Naive thymus-derived CD4-positive, alpha-beta T cell (primary cell): ENCODE measurements around the gene ZNF778. TPM values are rescaled to one million over a fixed set of nuclear protein-coding genes. Genes with fewer than 3 reads are reported as not detected.
A peak's percentile ranks its signal among the peaks of the same experiment; 100 is the strongest.

Experiments
- ATAC-seq: fragments of 150-1000 bp; cut with Tn5 transposase; 2 replicates; pipeline ENCODE4 v1.10.0; 2021; ENCODE audit warnings: mild to moderate bottlenecking, moderate library complexity
- CTCF ChIA-PET: fragments of 350-600 bp; sonication (Branson Sonifier 250); formaldehyde crosslinking; loops from one replicate; lab custom pipeline; 2021; ENCODE audit warnings: antibody characterized with exemption; lab: Charles Lee
- POLR2A ChIA-PET: fragments of 350-600 bp; sonication (Branson Sonifier 250); formaldehyde crosslinking; loops from one replicate; lab custom pipeline; 2021; ENCODE audit warnings: antibody characterized with exemption, inconsistent platforms; lab: Charles Lee
- DNase-seq, 9 donors: peaks; one replicate each; pipeline versions ENCODE4 v3.0.0 to v3.0.0-alpha.2; 2020 to 2022; ENCODE audit warnings: mixed read lengths in 1 of 9
- H3K27ac ChIP-seq: one replicate; pipeline ENCODE4 v1.7.0; 2013; ENCODE audit warnings: mild to moderate bottlenecking, low read depth, low read length, moderate library complexity
- H3K27me3 ChIP-seq, 2 donors: one replicate each; pipeline ENCODE4 v1.7.0; 2013; ENCODE audit warnings: low read length in 2 of 2, mild to moderate bottlenecking in 2 of 2, moderate library complexity in 2 of 2; ENCODE audit not compliant: control insufficient read depth in 2 of 2, insufficient read depth in 2 of 2
- H3K36me3 ChIP-seq, 3 experiments: 1 replicate in 2 of 3; 2 replicates in 1 of 3; pipeline ENCODE4 v1.7.0; 2013; ENCODE audit warnings: low read length in 3 of 3, mild to moderate bottlenecking in 3 of 3, moderate library complexity in 1 of 3; ENCODE audit not compliant: insufficient read depth in 3 of 3, control insufficient read depth in 2 of 3
- H3K4me1 ChIP-seq, 2 donors: one replicate each; pipeline ENCODE4 v1.7.0; 2013; ENCODE audit warnings: low read length in 2 of 2, mild to moderate bottlenecking in 2 of 2, moderate library complexity in 1 of 2; ENCODE audit not compliant: control insufficient read depth in 2 of 2, insufficient read depth in 2 of 2
- H3K4me3 ChIP-seq: 2 replicates; pipeline ENCODE4 v1.7.0; 2013; ENCODE audit warnings: mild to moderate bottlenecking, low read length
- H3K9me3 ChIP-seq, 3 experiments: 1 replicate in 2 of 3; 2 replicates in 1 of 3; pipeline ENCODE4 v1.7.0; 2013; ENCODE audit warnings: low read length in 3 of 3; ENCODE audit not compliant: control insufficient read depth in 2 of 3
- H3K27ac Mint-ChIP-seq, 9 donors: one replicate each; pipeline ENCODE4 v1.8.0; 2020 to 2022; ENCODE audit warnings: mixed read lengths in 9 of 9, mild to moderate bottlenecking in 8 of 9, moderate library complexity in 5 of 9, inconsistent platforms in 2 of 9
- H3K27me3 Mint-ChIP-seq, 5 donors: one replicate each; pipeline ENCODE4 v1.8.0; 2021 to 2022; ENCODE audit warnings: mixed read lengths in 5 of 5, mild to moderate bottlenecking in 1 of 5
- H3K36me3 Mint-ChIP-seq, 5 donors: one replicate each; pipeline ENCODE4 v1.8.0; 2020 to 2022; ENCODE audit warnings: mixed read lengths in 5 of 5, mild to moderate bottlenecking in 3 of 5, inconsistent platforms in 1 of 5
- H3K4me1 Mint-ChIP-seq, 7 donors: one replicate each; pipeline ENCODE4 v1.8.0; 2020 to 2022; ENCODE audit warnings: mixed read lengths in 7 of 7, mild to moderate bottlenecking in 3 of 7, inconsistent platforms in 1 of 7
- H3K4me3 Mint-ChIP-seq, 10 donors: one replicate each; pipeline ENCODE4 v1.8.0; 2020 to 2022; ENCODE audit warnings: mild to moderate bottlenecking in 10 of 10, mixed read lengths in 10 of 10, moderate library complexity in 6 of 10, inconsistent platforms in 2 of 10
- H3K9me3 Mint-ChIP-seq, 11 donors: one replicate each; pipeline ENCODE4 v1.8.0; 2020 to 2022; ENCODE audit warnings: mixed read lengths in 11 of 11, mild to moderate bottlenecking in 4 of 11, inconsistent platforms in 1 of 11, moderate library complexity in 1 of 11
- intact Hi-C, 2 donors: fragments of 100-400 bp; cut with micrococcal nuclease; formaldehyde crosslinking; loops; one replicate each; pipeline ENCODE4 v1.15.1; 2023
- polyA plus RNA-seq, 2 donors: library from polyadenylated mRNA; unstranded; fragments of 300-500 nt; fragmentation: Illumina TruSeq; gene quantifications; one replicate each; pipeline ENCODE4 v1.2.3, GENCODE V29; 2021
- total RNA-seq, 6 experiments: library from RNA in 5 of 6; stranded (reverse) in 5 of 6; gene quantifications; 1 replicate in 5 of 6; 2 replicates in 1 of 6; pipeline ENCODE4 v1.2.3 and lab custom pipeline; 2021 to 2026

The ZNF778 gene
- total and polyA plus RNA-seq, 7 experiments from 2014 or later = 4.0 to 13.5 (median 6.5) TPM

DNA sequence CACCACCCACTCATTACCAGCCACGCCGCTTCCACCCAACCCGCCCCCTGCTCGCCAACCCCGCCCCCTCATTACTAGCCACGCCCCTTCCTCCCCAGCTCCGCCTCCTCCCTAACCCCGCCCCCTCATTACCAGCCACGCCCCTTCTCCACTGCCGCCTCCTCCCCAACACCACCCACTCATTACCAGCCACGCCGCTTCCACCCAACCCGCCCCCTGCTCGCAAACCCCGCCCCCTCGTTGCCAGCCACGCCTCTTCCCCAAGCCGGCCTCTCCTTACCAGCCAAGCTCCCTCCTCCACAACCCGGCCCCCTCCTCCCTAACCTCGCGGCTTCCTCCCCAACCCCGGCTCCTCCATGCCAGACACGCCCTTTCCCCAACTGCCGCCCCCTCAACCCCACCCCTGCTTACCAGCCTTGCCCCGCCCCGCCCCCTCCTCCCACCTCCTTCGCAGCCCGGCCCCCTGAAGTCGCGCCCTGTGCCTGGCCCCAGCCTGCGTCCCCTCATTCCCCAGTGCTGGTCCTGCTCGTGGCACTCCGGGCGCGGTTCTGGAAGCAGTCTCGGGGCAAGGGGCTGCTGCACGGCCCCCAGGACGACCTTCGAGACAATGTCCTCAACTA, 24.4 kb upstream of the ZNF778 start:
- peaks cover 0 to 7% (median 2%) of the 10 kb centered on the region in 5 donors for H3K27me3 Mint-ChIP-seq
- ChIA-PET POLR2A (interaction anchor here (0.6 to 0.7 kb wide), 4 partner anchors 14 to 93 kb away, joined by 3 to 4 read pairs (median 3); partner anchors contain the start of gene ZNF778), CTCF (interaction anchor here (0.7 kb wide), 2 partner anchors 36 to 50 kb away, joined by 4 to 5 read pairs; no protein-coding TSS in a partner anchor)
- H3K27ac Mint-ChIP-seq = no peak overlapping the region
- H3K36me3 Mint-ChIP-seq = no peaks in the 10 kb centered on the region
- Histone ChIP-seq H3K4me1 (no peaks in the 10 kb centered on the region), H3K4me3 (no peak overlapping the region), H3K36me3 (no peaks in the 10 kb centered on the region), H3K27ac (no peak overlapping the region), H3K27me3 (no peaks in the 10 kb centered on the region), H3K9me3 (no peaks in the 10 kb centered on the region)
- peaks cover 0 to 5% (median 0%) of the 10 kb centered on the region in 11 donors for H3K9me3 Mint-ChIP-seq
- intact Hi-C loops = loop anchor here (1.0 to 2.0 kb wide), 6 partner anchors 8 to 336 kb away; partner anchors contain the start of genes CDH15 (in 2 of the 2), GALNS (in 1 of the 2), TRAPPC2L (in 1 of the 2) and ZNF778 (in 1 of the 2)
- H3K4me3 Mint-ChIP-seq = peak overlapping the region in 3 of 10 donors; percentile 6 to 47 (median 25)
- ATAC-seq = no peak
- peaks cover 0 to 5% (median 0%) of the 10 kb centered on the region in 7 donors for H3K4me1 Mint-ChIP-seq
- peak in 6 of 9 donors; percentile 45 to 61 (median 52) for DNase-seq

DNA sequence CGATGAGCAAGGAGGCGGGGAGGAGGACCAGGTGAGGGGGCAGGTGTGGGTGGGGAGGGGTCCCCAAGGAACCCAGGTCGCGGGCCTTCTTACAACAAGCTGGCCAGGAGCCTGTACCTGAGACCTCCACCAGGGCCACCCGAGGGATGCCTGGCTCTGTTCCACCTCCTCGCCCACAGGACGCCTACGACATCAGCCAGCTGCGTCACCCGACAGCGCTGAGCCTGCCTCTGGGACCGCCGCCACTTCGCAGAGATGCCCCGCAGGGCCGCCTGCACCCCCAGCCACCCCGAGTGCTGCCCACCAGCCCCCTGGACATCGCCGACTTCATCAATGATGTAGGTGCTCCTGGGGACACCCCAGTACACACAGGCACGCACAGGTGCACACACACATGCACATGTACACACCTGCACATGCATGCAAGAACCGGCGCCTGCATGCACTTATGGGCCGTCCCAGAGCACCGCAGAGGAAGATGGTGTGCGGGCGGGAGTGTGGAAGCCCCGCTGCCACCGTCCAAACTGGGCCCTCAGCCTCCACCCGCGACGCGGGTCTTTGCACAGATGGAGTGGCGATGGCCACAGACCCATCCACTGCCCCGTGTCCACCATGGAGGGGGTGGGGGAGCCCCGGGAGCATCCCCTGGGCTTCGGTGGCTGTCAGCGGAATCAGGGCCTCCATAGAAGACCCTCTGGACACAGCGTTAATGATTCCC, 23.8 kb upstream of the ZNF778 start:
- H3K27ac Mint-ChIP-seq = no peak overlapping the region
- H3K4me1 Mint-ChIP-seq = peaks cover 0 to 5% (median 0%) of the 10 kb centered on the region in 7 donors
- H3K27me3 ChIP-seq = no peaks in the 10 kb centered on the region
- H3K9me3 ChIP-seq = no peaks in the 10 kb centered on the region
- H3K4me3 Mint-ChIP-seq = peak overlapping the region in 2 of 10 donors; percentile 26 to 29
- H3K4me1 ChIP-seq = no peaks in the 10 kb centered on the region
- ATAC-seq = no peak
- H3K4me3 ChIP-seq = no peak overlapping the region
- intact Hi-C loops = loop anchor here (1.0 to 2.0 kb wide), 6 partner anchors 8 to 337 kb away; partner anchors contain the start of genes CDH15 (in 1 of the 2), GALNS (in 1 of the 2), TRAPPC2L (in 1 of the 2) and ZNF778 (in 1 of the 2)
- POLR2A ChIA-PET = no interaction called here
- CTCF ChIA-PET = no interaction called here
- H3K36me3 Mint-ChIP-seq = no peaks in the 10 kb centered on the region
- H3K27ac ChIP-seq = no peak overlapping the region
- peak in 1 of 9 donors; percentile 6 for DNase-seq
- peaks cover 0 to 11% (median 2%) of the 10 kb centered on the region in 5 donors for H3K27me3 Mint-ChIP-seq
- H3K36me3 ChIP-seq = no peaks in the 10 kb centered on the region
- peaks cover 0 to 5% (median 0%) of the 10 kb centered on the region in 11 donors for H3K9me3 Mint-ChIP-seq

DNA sequence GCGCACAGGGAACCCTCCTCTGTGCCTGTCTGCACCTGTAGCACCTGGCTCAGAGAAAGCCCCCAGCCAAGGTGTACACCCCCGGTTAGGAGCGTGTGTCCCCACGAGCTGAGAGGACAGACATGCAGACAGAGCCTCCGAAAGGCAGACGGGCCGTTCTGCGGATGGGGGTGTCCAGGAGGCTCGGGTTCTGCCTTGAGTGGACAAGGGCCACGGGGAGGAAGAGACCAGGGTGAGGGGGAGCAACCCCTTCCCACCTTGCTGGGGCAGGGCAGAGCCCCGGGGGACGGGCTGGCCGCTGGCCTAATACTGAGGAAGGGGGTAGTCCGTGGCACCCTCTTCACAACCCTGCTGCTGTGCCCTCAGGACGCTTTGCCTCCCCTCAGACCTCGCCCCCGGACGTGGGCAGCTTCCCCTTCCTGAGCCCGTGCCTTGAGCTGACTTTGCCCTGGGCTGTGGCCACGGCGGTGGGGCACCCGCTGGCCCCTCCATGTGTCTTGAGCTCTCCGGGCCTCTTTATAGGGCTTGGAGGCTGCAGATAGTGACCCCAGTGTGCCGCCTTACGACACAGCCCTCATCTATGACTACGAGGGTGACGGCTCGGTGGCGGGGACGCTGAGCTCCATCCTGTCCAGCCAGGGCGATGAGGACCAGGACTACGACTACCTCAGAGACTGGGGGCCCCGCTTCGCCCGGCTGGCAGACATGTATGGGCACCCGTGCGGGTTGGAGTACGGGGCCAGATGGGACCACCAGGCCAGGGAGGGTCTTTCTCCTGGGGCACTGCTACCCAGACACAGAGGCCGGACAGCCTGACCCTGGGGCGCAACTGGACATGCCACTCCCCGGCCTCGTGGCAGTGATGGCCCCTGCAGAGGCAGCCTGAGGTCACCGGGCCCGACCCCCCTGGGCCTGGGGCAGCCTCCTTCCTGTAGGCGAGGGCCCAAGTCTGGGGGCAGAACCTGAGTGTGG, 22.9 kb upstream of the ZNF778 start:
- Mint-ChIP-seq H3K27ac (no peak overlapping the region), H3K4me1 (peaks cover 0 to 5% (median 0%) of the 10 kb centered on the region in 7 donors), H3K9me3 (no peaks in the 10 kb centered on the region), H3K27me3 (peaks cover 0 to 15% (median 2%) of the 10 kb centered on the region in 5 donors), H3K4me3 (peak overlapping the region in 1 of 10 donors; percentile 26), H3K36me3 (no peaks in the 10 kb centered on the region)
- intact Hi-C loops = no loop called here
- Histone ChIP-seq H3K4me1 (no peaks in the 10 kb centered on the region), H3K4me3 (no peak overlapping the region), H3K27me3 (no peaks in the 10 kb centered on the region), H3K36me3 (no peaks in the 10 kb centered on the region), H3K9me3 (no peaks in the 10 kb centered on the region), H3K27ac (no peak overlapping the region)
- no peak for DNase-seq
- ATAC-seq = no peak
- ChIA-PET POLR2A (interaction anchor here (0.6 kb wide), 1 partner anchor 728 kb away, joined by 3 read pairs; no protein-coding TSS in a partner anchor), CTCF (interaction anchor here (0.7 kb wide), 1 partner anchor 575 kb away, joined by 4 read pairs; no protein-coding TSS in a partner anchor)

DNA sequence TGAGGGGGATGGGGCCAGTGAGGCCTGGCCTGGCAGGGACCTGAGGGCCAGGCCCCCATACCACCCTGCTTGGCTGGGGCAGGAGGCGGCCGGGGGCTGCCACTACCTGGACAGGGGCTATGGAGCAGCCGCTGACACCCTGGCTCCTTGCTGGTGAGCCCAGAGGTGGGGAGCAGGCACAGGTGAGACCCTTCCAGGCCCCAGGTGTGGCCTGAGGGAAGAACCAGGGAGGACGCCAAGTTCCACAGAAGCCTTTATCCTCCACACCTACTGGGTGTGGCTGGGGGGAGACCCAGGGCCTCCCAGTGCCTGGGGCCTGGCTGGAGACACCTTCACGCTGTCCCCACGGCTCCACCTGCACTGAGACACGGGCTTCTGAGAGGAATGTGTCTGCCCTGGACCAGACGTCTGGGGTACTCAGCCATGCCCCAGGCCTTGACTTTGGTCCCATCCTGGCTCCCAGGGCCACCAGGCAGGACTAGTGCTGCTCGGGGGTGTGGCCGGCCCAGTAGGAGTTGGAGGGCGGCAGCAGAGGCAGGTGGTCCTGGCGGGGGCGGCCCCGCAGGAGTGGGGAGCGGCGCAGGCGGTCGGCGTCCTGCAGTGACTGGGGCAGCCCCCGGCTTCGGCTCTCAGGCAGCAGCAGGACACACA, 21.9 kb upstream of the ZNF778 start:
- no peaks in the 10 kb centered on the region for H3K36me3 Mint-ChIP-seq
- ChIA-PET CTCF (no interaction called here), POLR2A (no interaction called here)
- H3K27ac Mint-ChIP-seq = no peak overlapping the region
- no peak overlapping the region for H3K4me3 Mint-ChIP-seq
- intact Hi-C loops = no loop called here
- Histone ChIP-seq H3K4me3 (no peak overlapping the region), H3K9me3 (no peaks in the 10 kb centered on the region), H3K4me1 (peaks cover 0 to 6% of the 10 kb centered on the region in 2 donors), H3K27ac (no peak overlapping the region), H3K36me3 (no peaks in the 10 kb centered on the region), H3K27me3 (no peaks in the 10 kb centered on the region)
- DNase-seq (no peak), ATAC-seq (no peak)
- peaks cover 0 to 12% (median 4%) of the 10 kb centered on the region in 7 donors for H3K4me1 Mint-ChIP-seq
- peaks cover 0 to 16% (median 7%) of the 10 kb centered on the region in 5 donors for H3K27me3 Mint-ChIP-seq
- no peaks in the 10 kb centered on the region for H3K9me3 Mint-ChIP-seq

DNA sequence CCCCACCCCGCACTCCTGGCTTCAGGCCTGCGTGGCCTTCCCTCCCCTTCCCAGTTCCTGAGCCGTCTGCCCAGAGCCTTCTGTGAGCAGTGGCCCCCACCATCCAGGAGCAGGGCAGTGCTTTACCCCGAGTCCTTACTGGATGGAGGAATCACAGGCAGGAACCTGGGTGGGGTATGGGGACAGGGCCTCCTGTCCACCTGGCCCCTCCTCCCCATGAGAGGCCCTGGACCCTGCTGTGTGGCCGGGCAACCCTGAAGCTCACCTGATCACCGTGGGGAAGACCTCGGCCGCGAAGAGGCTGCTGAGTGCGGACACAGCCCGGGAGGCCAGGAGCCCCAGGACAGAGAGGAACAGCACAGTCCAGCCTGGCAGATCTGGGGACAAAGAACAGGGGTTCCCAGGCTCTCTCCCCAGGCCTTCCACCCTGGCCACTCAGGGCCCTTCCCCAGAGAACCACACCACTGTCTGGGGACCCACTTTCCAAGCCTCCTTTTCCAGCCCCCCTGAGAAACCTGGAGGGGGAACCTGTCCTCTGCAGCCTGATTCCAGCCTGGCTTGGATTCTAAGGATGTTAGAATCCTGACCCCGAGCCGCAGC, 20.4 kb upstream of the ZNF778 start:
- ATAC-seq (no peak), DNase-seq (no peak)
- Mint-ChIP-seq H3K36me3 (no peaks in the 10 kb centered on the region), H3K27ac (no peak overlapping the region), H3K4me1 (peaks cover 0 to 11% (median 0%) of the 10 kb centered on the region in 7 donors), H3K4me3 (no peak overlapping the region), H3K9me3 (no peaks in the 10 kb centered on the region), H3K27me3 (peaks cover 0 to 16% (median 9%) of the 10 kb centered on the region in 5 donors)
- Histone ChIP-seq H3K27me3 (no peaks in the 10 kb centered on the region), H3K4me3 (no peak overlapping the region), H3K9me3 (no peaks in the 10 kb centered on the region), H3K36me3 (no peaks in the 10 kb centered on the region), H3K27ac (no peak overlapping the region), H3K4me1 (peaks cover 0 to 9% of the 10 kb centered on the region in 2 donors)
- intact Hi-C loops = no loop called here
- ChIA-PET CTCF (no interaction called here), POLR2A (no interaction called here)
